ENCODE data around the gene FAM200B.

Gene FAM200B

DNA sequence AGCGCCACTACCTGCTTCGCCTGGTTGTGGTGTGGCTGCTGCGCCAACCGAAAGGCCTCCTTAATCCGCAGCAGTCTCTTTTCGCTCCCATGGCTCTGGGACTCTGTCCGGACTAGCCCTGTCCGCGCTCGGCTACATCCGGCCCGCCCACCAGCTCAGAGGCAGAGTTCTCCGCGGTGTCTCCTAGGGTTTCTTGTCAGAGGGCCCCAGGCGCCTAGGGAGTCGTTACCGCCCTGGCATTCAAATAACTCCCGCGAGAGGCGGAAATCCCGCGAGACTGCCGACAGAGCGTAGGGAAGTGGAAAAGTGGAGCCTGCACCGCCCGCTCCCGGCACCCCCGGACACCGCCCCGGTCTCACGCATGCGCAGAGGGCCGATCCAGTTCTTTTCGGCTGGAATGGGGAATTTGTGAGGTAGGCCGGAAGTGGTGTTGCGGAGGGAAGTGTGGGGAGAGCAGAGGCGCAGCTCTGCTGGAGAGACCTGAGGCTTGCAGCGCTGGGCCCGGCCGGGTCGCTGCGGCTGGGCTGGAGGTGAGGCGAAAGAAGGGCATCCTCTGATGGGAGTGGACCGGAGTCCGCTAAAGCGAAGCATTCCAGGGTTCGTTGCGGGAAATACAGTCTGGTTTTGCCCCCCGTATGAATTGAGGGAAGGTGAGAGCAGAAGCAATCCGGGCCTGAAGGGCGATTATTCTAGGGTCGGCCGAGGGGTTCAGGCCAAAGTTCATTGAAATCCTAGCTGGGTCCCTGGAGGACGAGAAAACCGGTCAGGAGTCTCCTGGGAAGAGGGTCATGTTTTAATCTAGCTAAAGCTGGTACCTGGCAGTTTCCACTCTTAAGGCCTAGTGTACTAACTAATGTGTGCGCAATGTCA, at the start of gene FAM200B:
FAM200B (plus strand) TSS at position 456 of the 870 bp plus-strand sequence. CDS start 5,151 bp downstream, outside the sequence.
- Histone ChIP-seq H3K4me1 (ENCODE audit: control insufficient read depth, insufficient read depth, low read length) (peaks cover 2% of the 10 kb centered on the region; the same call in 1 of the 2 replicates), H3K27ac (ENCODE audit: low read length) (no peak within 1 kb of the TSS), H3K9me3 (ENCODE audit: control insufficient read depth, insufficient read depth, low read length) (no peaks in the 10 kb centered on the region), H3K27me3 (ENCODE audit: control insufficient read depth, insufficient read depth, low read length) (no peaks in the 10 kb centered on the region), H3K36me3 (ENCODE audit: control insufficient read depth, insufficient read depth, low read length) (no peaks in the 10 kb centered on the region; the same call in 1 of the 2 replicates), H3K4me3 (ENCODE audit: low read length) (peak within 1 kb of the TSS; percentile 85; the same call in 1 of the 2 replicates)
- peak; percentile 98 for DNase-seq (ENCODE audit: low read depth, low spot score)
- no CpG with 5 or more reads among the region's 56 CpGs for WGBS (ENCODE audit: insufficient coverage, insufficient read length)

DNA sequence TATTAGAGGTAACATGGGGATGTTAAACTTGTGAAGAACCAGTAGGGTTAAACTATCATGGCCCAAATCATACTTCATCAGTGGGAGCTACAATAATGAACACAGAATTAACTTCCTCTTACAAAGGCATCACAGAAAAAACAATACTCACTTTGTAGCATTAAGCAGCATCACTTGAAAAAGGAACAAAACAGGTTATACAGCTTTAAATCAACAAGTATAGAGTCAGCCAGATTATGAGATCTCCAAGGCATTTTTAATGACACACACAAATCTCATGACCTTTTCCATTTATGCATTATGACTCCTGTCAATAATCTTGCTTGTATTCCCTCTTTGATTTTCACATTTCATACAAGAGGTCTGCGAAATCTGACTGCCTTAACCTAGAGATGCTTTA, 44.8 kb upstream of the FAM200B start:
- DNase-seq (ENCODE audit: low read depth, low spot score): no peak
- H3K27me3 ChIP-seq (ENCODE audit: control insufficient read depth, insufficient read depth, low read length): no peaks in the 10 kb centered on the region
- no peaks in the 10 kb centered on the region for H3K4me1 ChIP-seq (ENCODE audit: control insufficient read depth, insufficient read depth, low read length)
- WGBS (ENCODE audit: insufficient coverage, insufficient read length): no CpG with 5 or more reads among the region's 1 CpG
- no peak overlapping the region for H3K27ac ChIP-seq (ENCODE audit: low read length)
- H3K36me3 ChIP-seq (ENCODE audit: control insufficient read depth, insufficient read depth, low read length): peaks cover 2% of the 10 kb centered on the region
- H3K4me3 ChIP-seq (ENCODE audit: low read length): no peak overlapping the region
- H3K9me3 ChIP-seq (ENCODE audit: control insufficient read depth, insufficient read depth, low read length): no peaks in the 10 kb centered on the region

DNA sequence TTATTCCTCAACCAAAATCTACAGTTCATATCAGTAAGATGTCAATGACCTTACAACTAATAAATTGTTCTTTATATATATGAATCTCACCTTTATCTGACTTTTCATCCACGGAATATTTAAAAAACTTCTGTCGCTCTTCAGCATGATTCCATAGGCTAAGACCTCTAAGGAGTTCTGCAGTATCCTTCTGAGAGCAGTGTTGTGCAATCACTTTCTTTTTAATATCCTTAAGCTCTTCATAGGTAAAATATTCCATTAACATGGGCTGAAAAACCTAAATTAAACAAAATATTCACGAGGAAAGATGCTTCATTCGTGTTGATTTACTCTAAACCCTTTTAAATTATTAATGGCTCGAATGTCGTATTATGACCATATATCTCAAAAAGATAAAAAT, 43.2 kb upstream of the FAM200B start:
- WGBS (ENCODE audit: insufficient coverage, insufficient read length): no CpG with 5 or more reads among the region's 6 CpGs
- Histone ChIP-seq H3K27me3 (ENCODE audit: control insufficient read depth, insufficient read depth, low read length) (no peaks in the 10 kb centered on the region), H3K36me3 (ENCODE audit: control insufficient read depth, insufficient read depth, low read length) (peaks cover 2% of the 10 kb centered on the region), H3K4me1 (ENCODE audit: control insufficient read depth, insufficient read depth, low read length) (no peaks in the 10 kb centered on the region), H3K27ac (ENCODE audit: low read length) (no peak overlapping the region), H3K9me3 (ENCODE audit: control insufficient read depth, insufficient read depth, low read length) (no peaks in the 10 kb centered on the region), H3K4me3 (ENCODE audit: low read length) (no peak overlapping the region)
- no peak for DNase-seq (ENCODE audit: low read depth, low spot score)

DNA sequence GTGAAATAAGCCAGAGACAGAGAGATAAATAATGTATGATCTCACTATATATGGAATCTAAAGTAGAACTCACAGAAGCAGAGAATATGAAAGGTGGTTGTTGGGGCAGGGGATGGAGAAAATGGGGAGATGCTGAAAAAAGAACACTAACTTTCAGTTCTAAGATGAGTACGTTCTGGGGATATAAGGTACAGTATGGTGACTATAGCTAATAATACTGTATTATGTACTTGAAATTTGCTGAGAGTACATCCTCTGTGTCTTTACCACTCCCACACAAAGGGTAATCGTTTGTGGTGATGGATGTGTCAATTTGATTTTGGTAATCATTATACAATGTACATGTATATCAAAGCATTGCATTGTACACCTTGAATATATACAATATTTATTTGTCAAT, 33.0 kb upstream of the FAM200B start:
- WGBS (ENCODE audit: insufficient coverage, insufficient read length): no CpG with 5 or more reads among the region's 2 CpGs
- Histone ChIP-seq H3K4me3 (ENCODE audit: low read length) (no peak overlapping the region), H3K27me3 (ENCODE audit: control insufficient read depth, insufficient read depth, low read length) (no peaks in the 10 kb centered on the region), H3K36me3 (ENCODE audit: control insufficient read depth, insufficient read depth, low read length) (no peaks in the 10 kb centered on the region), H3K27ac (ENCODE audit: low read length) (no peak overlapping the region), H3K4me1 (ENCODE audit: control insufficient read depth, insufficient read depth, low read length) (no peaks in the 10 kb centered on the region), H3K9me3 (ENCODE audit: control insufficient read depth, insufficient read depth, low read length) (no peaks in the 10 kb centered on the region)
- no peak for DNase-seq (ENCODE audit: low read depth, low spot score)

DNA sequence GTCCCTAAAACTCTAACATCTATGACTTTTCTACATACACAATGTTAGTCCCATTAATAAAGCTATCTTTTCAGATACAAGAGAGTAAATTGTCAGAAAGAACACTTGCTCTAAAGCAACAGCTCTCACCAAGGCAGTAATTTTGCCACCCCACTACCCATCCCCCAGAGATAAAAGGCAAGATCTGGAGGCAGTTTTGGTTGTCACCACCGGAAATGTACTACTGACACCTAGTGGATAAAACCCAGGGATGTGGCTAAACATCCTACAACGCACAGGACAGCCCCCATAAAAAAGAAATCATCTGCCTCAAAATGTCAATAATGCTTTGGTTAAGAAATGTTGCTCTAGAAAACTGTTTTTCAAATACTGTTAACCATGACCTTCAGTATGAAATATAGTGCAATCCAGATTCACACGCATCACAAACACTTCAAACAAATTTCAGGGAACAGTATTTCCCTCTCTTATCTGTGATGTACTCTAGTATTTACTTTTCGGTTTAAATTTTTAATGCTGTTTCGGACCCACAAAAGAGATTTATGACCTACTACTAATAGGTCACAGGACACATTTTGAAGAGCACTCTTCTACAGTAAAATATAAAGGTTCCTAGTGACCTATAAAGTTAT, 31.6 kb upstream of the FAM200B start:
- DNase-seq (ENCODE audit: low read depth, low spot score): no peak
- H3K27me3 ChIP-seq (ENCODE audit: control insufficient read depth, insufficient read depth, low read length): no peaks in the 10 kb centered on the region
- no peaks in the 10 kb centered on the region for H3K4me1 ChIP-seq (ENCODE audit: control insufficient read depth, insufficient read depth, low read length)
- H3K4me3 ChIP-seq (ENCODE audit: low read length): no peak overlapping the region
- no peak overlapping the region for H3K27ac ChIP-seq (ENCODE audit: low read length)
- no peaks in the 10 kb centered on the region for H3K9me3 ChIP-seq (ENCODE audit: control insufficient read depth, insufficient read depth, low read length)
- H3K36me3 ChIP-seq (ENCODE audit: control insufficient read depth, insufficient read depth, low read length): no peaks in the 10 kb centered on the region
- no CpG with 5 or more reads among the region's 5 CpGs for WGBS (ENCODE audit: insufficient coverage, insufficient read length)

GRCh38 chr4:15651676-15652075, 30.0 kb upstream of the FAM200B start:
- Histone ChIP-seq H3K27me3 (ENCODE audit: control insufficient read depth, insufficient read depth, low read length) (no peaks in the 10 kb centered on the region), H3K27ac (ENCODE audit: low read length) (no peak overlapping the region), H3K36me3 (ENCODE audit: control insufficient read depth, insufficient read depth, low read length) (no peaks in the 10 kb centered on the region), H3K4me1 (ENCODE audit: control insufficient read depth, insufficient read depth, low read length) (no peaks in the 10 kb centered on the region), H3K9me3 (ENCODE audit: control insufficient read depth, insufficient read depth, low read length) (no peaks in the 10 kb centered on the region), H3K4me3 (ENCODE audit: low read length) (no peak overlapping the region)
- no CpG with 5 or more reads among the region's 2 CpGs for WGBS (ENCODE audit: insufficient coverage, insufficient read length)
- no peak for DNase-seq (ENCODE audit: low read depth, low spot score)

DNA sequence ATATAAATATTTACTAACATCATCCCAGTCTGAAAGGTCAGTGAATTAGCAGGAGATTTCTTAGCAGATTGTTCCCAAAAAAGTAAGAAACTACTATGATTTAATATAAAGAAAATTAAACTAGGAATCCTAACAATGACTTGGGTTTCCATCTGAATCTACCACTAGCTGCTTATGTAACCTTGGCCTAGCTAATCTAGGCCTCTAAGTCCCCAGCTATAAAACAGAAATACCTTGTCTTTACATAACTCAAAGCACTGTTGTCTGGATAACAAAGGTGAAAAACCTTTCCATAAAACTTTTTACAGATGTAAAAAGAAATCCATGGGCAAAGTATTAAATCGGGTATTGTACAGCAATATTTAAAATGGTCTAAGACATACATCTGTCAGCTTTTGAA, 29.4 kb upstream of the FAM200B start:
- Histone ChIP-seq H3K27ac (ENCODE audit: low read length) (no peak overlapping the region), H3K4me3 (ENCODE audit: low read length) (no peak overlapping the region), H3K36me3 (ENCODE audit: control insufficient read depth, insufficient read depth, low read length) (no peaks in the 10 kb centered on the region), H3K4me1 (ENCODE audit: control insufficient read depth, insufficient read depth, low read length) (no peaks in the 10 kb centered on the region), H3K9me3 (ENCODE audit: control insufficient read depth, insufficient read depth, low read length) (no peaks in the 10 kb centered on the region), H3K27me3 (ENCODE audit: control insufficient read depth, insufficient read depth, low read length) (no peaks in the 10 kb centered on the region)
- DNase-seq (ENCODE audit: low read depth, low spot score): no peak
- no CpG with 5 or more reads among the region's 1 CpG for WGBS (ENCODE audit: insufficient coverage, insufficient read length)

DNA sequence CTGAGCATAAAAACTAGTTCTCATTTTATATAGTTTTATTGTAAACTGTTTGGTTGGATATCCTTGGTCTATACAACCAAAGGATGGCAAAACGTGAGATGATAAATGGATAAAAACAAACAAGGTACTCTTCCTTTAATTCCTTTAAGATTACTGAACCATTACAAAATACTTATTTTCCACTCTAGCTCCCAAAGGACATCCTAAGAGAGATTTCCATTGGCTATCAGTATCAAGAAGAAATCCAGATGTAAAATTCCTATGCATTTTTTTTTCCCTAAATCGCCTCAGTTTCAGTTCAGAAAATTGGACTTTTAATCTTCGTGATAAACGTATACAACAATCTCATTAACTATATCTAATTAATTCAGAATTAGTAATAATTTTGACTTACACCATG, 28.8 kb upstream of the FAM200B start:
- Histone ChIP-seq H3K4me1 (ENCODE audit: control insufficient read depth, insufficient read depth, low read length) (no peaks in the 10 kb centered on the region), H3K9me3 (ENCODE audit: control insufficient read depth, insufficient read depth, low read length) (no peaks in the 10 kb centered on the region), H3K27ac (ENCODE audit: low read length) (no peak overlapping the region), H3K4me3 (ENCODE audit: low read length) (no peak overlapping the region), H3K27me3 (ENCODE audit: control insufficient read depth, insufficient read depth, low read length) (no peaks in the 10 kb centered on the region), H3K36me3 (ENCODE audit: control insufficient read depth, insufficient read depth, low read length) (no peaks in the 10 kb centered on the region)
- no peak for DNase-seq (ENCODE audit: low read depth, low spot score)
- 100% methylated on average over 3 of the region's 4 CpGs for WGBS (ENCODE audit: insufficient coverage, insufficient read length)

DNA sequence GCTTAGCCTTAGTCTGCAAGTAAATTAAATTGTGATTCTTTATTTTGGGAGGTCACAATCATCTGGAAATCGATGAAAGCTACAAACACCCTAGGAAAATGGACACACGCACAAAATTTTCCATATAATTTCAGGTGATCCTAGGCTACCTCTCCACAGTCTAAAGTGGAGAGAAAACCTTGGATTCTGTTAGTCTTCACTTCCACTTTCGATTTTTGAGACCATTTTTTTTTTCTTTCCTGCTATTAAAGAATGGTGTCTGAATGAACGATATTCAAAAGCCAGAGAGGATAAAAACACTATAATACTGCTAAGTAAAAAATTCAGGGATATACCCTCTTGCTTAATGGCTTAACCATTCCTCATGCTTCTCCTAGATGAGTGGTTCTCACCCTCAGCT, 28.2 kb upstream of the FAM200B start:
- no peaks in the 10 kb centered on the region for H3K9me3 ChIP-seq (ENCODE audit: control insufficient read depth, insufficient read depth, low read length)
- H3K36me3 ChIP-seq (ENCODE audit: control insufficient read depth, insufficient read depth, low read length): no peaks in the 10 kb centered on the region
- no peaks in the 10 kb centered on the region for H3K27me3 ChIP-seq (ENCODE audit: control insufficient read depth, insufficient read depth, low read length)
- H3K27ac ChIP-seq (ENCODE audit: low read length): no peak overlapping the region
- H3K4me1 ChIP-seq (ENCODE audit: control insufficient read depth, insufficient read depth, low read length): no peaks in the 10 kb centered on the region
- DNase-seq (ENCODE audit: low read depth, low spot score): no peak
- H3K4me3 ChIP-seq (ENCODE audit: low read length): no peak overlapping the region; the same call in 1 of the 2 replicates
- no CpG with 5 or more reads among the region's 4 CpGs for WGBS (ENCODE audit: insufficient coverage, insufficient read length)

DNA sequence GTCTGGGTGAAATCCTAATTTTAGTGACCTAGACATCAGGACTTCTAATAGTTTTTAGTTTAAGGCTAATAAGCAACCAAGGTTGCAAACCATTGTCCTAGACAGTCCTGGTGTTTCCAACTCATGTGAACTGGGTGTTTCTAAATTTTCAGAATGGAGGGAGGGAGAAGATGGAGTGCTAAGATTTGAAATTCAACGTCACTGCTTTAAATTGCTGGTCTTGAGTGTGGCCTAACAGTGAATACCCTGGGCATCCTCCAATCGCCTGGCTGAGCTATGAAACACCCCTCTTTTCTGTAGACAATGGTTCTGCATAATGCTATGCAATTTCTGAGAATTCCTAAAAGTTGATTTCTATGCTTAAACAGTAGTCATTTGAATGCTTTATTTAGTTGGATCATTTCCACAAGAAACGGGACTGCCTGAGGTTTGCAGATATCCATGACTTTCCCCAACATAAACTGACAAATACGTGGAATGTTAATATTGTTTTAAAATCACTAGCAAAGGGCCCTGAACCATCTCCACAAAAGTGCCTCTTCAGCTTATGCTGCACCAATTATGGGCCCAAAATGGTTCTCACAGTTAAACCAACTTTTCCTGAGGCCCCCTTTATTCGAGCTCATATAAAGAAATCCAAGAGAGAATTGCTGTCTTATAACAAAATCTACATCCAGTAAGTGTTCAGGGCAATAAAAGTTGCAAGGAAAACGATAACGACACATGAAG, 27.6 kb upstream of the FAM200B start:
- Histone ChIP-seq H3K27ac (ENCODE audit: low read length) (no peak overlapping the region), H3K9me3 (ENCODE audit: control insufficient read depth, insufficient read depth, low read length) (no peaks in the 10 kb centered on the region), H3K36me3 (ENCODE audit: control insufficient read depth, insufficient read depth, low read length) (no peaks in the 10 kb centered on the region), H3K27me3 (ENCODE audit: control insufficient read depth, insufficient read depth, low read length) (no peaks in the 10 kb centered on the region), H3K4me1 (ENCODE audit: control insufficient read depth, insufficient read depth, low read length) (no peaks in the 10 kb centered on the region), H3K4me3 (ENCODE audit: low read length) (peak overlapping the region; percentile 95; the same call in 1 of the 2 replicates)
- no CpG with 5 or more reads among the region's 7 CpGs for WGBS (ENCODE audit: insufficient coverage, insufficient read length)
- no peak for DNase-seq (ENCODE audit: low read depth, low spot score)

All from iPS DF 6.9 (cell line).